Epithelial cell of alveolus of lung (primary cell): ENCODE results near the gene KNDC1. TPM values are rescaled to one million over a fixed set of nuclear protein-coding genes. Genes with fewer than 3 reads are reported as not detected.

Experiments
- total RNA-seq: library from RNA; depleted of rRNA; stranded (reverse); fragments of >200 nt; gene quantifications from 2 replicates; pipeline ENCODE4 v1.2.1, GENCODE V29; 2015

Gene KNDC1, protein sequence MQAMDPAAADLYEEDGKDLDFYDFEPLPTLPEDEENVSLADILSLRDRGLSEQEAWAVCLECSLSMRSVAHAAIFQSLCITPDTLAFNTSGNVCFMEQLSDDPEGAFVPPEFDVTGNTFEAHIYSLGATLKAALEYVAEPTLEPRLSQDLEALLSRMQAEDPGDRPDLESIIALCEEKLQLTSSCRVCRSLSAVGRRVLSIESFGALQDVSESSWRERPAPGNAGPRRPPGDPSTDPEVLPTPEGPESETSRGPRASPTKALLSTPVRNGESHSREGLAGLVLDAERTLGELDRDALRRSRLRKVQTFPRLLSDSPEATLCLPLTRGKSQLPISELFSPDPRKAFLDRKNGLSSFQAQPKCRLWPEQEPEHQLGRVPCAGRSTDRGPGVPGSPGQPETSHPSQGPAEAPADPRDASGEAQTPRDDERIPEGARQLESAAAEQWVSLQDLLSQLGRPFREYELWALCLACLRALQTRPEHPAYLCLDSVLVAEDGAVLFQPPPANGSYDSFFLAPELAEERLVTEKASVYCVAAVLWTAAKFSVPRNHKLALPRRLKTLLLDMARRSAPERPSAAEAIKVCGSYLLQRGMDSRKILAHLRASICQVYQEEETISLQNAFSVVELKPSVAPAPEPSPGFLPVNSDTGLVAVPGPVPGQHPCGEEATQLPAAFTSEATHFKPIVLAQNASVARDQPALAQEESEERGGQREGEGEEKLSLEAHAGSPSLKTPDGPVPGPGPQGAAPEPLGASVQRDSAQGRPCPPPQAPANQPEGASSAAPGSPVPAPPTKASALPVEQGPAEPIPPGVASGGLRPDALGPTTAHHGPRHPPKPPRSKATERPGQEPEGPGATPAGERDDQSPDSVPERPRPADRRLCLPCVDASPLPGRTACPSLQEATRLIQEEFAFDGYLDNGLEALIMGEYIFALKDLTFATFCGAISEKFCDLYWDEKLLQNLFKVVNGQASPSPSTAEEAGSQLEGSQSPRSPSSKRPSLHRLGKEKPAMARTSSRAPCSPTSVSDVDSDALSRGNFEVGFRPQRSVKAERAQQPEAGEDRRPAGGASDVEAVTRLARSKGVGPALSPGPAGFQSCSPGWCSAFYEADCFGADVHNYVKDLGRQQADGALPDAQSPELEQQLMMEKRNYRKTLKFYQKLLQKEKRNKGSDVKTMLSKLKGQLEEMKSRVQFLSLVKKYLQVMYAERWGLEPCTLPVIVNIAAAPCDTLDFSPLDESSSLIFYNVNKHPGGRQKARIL (N-terminal part only)
- 0.80 TPM in 1 of 2 replicates, not detected in the other for total RNA-seq

GRCh38 chr10:133159950-133160825 lies at the start of gene KNDC1:
KNDC1 (plus strand) TSS chr10:133160219; CDS start chr10:133160468, 249 bp downstream.

DNA sequence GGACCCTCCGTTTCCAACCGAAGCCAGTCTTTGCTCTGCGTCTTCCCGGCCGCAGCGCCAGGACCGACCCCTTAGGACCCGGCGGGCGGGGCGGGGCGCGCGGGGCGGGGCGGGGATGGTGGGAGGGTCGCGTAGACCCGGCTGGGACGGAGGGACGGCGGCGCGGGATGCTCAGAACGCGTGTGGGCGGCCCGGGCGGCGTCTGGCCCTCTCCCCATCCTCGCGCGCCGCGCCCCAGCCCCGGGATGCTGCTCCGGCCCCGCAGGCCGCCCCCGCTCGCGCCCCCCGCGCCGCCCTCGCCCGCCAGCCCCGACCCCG lies 70.0 kb downstream of the KNDC1 start, which contains the start of gene UTF1:
Gene UTF1 (plus strand): TSS at position 174 of the 318 bp plus-strand sequence. CDS start 72 bp downstream, at position 246.

DNA sequence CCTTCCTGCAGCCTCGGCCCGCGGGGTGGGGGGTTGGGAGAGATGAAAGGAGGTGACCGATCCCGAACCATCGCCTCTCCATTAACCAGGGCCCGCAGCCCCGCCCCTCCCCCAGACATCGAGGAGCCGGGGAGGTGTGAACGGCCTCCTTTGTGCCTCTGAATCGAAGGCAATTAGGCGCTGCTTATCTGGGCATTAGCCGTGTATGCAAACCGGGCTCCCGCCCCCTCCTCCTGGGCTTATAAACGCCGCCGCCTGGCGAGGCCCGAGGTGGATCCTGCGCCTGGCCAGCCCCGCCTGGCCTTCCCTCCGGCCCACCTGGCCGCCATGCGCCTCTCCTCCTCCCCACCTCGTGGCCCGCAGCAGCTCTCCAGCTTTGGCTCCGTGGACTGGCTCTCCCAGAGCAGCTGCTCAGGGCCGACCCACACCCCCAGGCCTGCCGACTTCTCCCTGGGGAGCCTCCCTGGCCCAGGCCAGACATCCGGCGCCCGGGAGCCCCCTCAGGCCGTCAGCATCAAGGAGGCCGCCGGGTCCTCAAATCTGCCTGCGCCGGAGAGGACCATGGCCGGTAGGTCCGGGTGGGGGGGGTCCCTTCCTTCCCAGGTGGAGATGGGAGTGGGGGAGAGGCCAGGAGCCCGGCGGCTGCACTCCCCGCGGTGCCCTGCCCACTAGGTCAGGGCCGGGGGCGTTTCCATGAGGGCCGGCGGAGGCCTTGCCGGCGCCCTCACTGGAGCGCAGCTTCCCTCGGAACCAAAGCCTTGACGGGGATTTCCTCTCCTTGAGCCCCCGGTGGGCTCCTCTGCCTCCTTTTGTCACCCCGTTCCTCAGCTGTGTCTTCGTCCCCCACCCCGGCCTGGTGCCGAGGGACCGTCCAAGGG lies 77.8 kb downstream of the KNDC1 start, which contains the start of gene VENTX:
Gene VENTX (plus strand): TSS at position 268 of the 878 bp plus-strand sequence. CDS start 60 bp downstream, at position 328.

Other genes with a start within 250 kb of the KNDC1 start
- 0.80 and 4.1 TPM in 2 replicates for gene CFAP46, start 217.6 kb upstream of the KNDC1 start, total RNA-seq
- 0.32 TPM in 1 of 2 replicates, not detected in the other for gene ADGRA1, start 72.3 kb upstream of the KNDC1 start, total RNA-seq
- gene UTF1, start 70.0 kb downstream of the KNDC1 start, total RNA-seq, result not detected in 2 replicates
- gene VENTX, start 77.6 kb downstream of the KNDC1 start, total RNA-seq, result 0.16 TPM in 1 of 2 replicates, not detected in the other
- gene ADAM8, start 116.6 kb downstream of the KNDC1 start, total RNA-seq, result 4.5 and 6.0 TPM in 2 replicates
- 41.0 and 52.8 TPM in 2 replicates for gene TUBGCP2, start 148.7 kb downstream of the KNDC1 start, total RNA-seq
- 32.7 and 35.8 TPM in 2 replicates for gene ZNF511, start 148.7 kb downstream of the KNDC1 start, total RNA-seq
- 14.1 TPM in 1 of 2 replicates, not detected in the other for gene CALY, start 176.7 kb downstream of the KNDC1 start, total RNA-seq
- gene PRAP1, start 187.2 kb downstream of the KNDC1 start, total RNA-seq, result not detected in 2 replicates
- 24.8 and 58.6 TPM in 2 replicates for gene FUOM, start 197.8 kb downstream of the KNDC1 start, total RNA-seq
- gene ECHS1, start 213.1 kb downstream of the KNDC1 start, total RNA-seq, result 69.6 and 112 TPM in 2 replicates
- gene PAOX, start 219.0 kb downstream of the KNDC1 start, total RNA-seq, result 5.4 and 5.6 TPM in 2 replicates
- 16.0 and 22.6 TPM in 2 replicates for gene MTG1, start 233.9 kb downstream of the KNDC1 start, total RNA-seq